HCT116 (cell line): Measurements from ENCODE around the gene SLC25A42. TPM values are rescaled to one million over a fixed set of nuclear protein-coding genes. Genes with fewer than 3 reads are reported as not detected.

ENCODE experiments used
- ATAC-seq: fragments of 200-7000 bp; cut with Tn5 transposase; 2 replicates; pipeline ENCODE4 v1.9.1; 2020; ENCODE audit warnings: mild to moderate bottlenecking, moderate library complexity
- BruUV-seq: library from RNA; stranded (reverse); fragments of 400-500 nt; replicated peaks from 2 replicates; lab custom pipeline; 2021; lab: Mats Ljungman, UMichigan
- CTCF ChIA-PET: fragments of 300-600 bp; sonication (Branson Sonifier 250); formaldehyde crosslinking; loops from one replicate; lab custom pipeline; 2021; ENCODE audit warnings: antibody characterized with exemption; lab: Charles Lee
- POLR2A ChIA-PET: fragments of 300-600, 350-600 bp; sonication (Branson Sonifier 250); formaldehyde crosslinking; loops from one replicate; lab custom pipeline; 2021; ENCODE audit warnings: antibody characterized with exemption; lab: Charles Lee
- RAD21 ChIA-PET, 2 experiments: fragments of 300-600 bp; sonication (Branson Sonifier 250); formaldehyde crosslinking; loops; one replicate each; lab custom pipeline; 2023; ENCODE audit warnings: low total read pairs in 2 of 2; ENCODE audit not compliant: uncharacterized antibody in 2 of 2, unreplicated experiment in 2 of 2, low non-redundant PET in 1 of 2; lab: Charles Lee
- DNase-seq: peaks from one replicate; pipeline ENCODE4 v3.0.0-alpha.2; 2010; ENCODE audit warnings: low read depth, low spot score
- H2AFZ ChIP-seq: fragments of 200-600 bp; shearing (Covaris generic), sonication (generic); 2 replicates; pipeline ENCODE4 v1.6.1; 2017; ENCODE audit warnings: low read depth, mixed run types, mixed read lengths, antibody characterized with exemption, low read length; ENCODE audit not compliant: poor library complexity, severe bottlenecking
- H3K27ac ChIP-seq: 2 replicates; pipeline ENCODE4 v1.5.1; 2012; ENCODE audit warnings: low read depth, low read length
- H3K27me3 ChIP-seq: fragments of 200-600 bp; sonication (generic); 2 replicates; pipeline ENCODE4 v1.6.1; 2016; ENCODE audit warnings: mixed run types, low read length, mixed read lengths; ENCODE audit not compliant: insufficient read depth
- H3K36me3 ChIP-seq, 2 experiments: fragments of 200-500 bp in 1 of 2; fragments of 200-600 bp in 1 of 2; sonication (Bioruptor generic) in 1 of 2; sonication (generic) in 1 of 2; 2 replicates each; pipeline versions ENCODE4 v1.5.1 to v1.6.1; 2014 to 2016; ENCODE audit warnings: low read length in 2 of 2, inconsistent platforms in 1 of 2, mixed read lengths in 1 of 2, mixed run types in 1 of 2; ENCODE audit not compliant: insufficient read depth in 2 of 2, control insufficient read depth in 1 of 2
- H3K4me1 ChIP-seq, 2 experiments: fragments of 200-600 bp in 1 of 2; sonication (generic) in 1 of 2; 2 replicates each; pipeline versions ENCODE4 v1.5.1 to v1.6.1; 2012 to 2017; ENCODE audit warnings: low read length in 2 of 2, inconsistent platforms in 1 of 2, mild to moderate bottlenecking in 1 of 2, mixed read lengths in 1 of 2, mixed run types in 1 of 2, moderate library complexity in 1 of 2; ENCODE audit not compliant: insufficient read depth in 2 of 2, control insufficient read depth in 1 of 2
- H3K4me2 ChIP-seq: fragments of 200-600 bp; sonication (generic); 2 replicates; pipeline ENCODE4 v1.6.1; 2017; ENCODE audit warnings: mixed run types, low read length, mixed read lengths
- H3K4me3 ChIP-seq, 2 experiments: fragments of 200-600 bp in 1 of 2; sonication (generic) in 1 of 2; replicated peaks in 1 of 2; 2 replicates each; pipeline ENCODE4 v1.5.1; 2011 to 2016; ENCODE audit warnings: low read length in 2 of 2, control low read depth in 1 of 2, low read depth in 1 of 2, mild to moderate bottlenecking in 1 of 2, mixed read lengths in 1 of 2, mixed run types in 1 of 2
- H3K79me2 ChIP-seq: fragments of 200-600 bp; sonication (generic); 2 replicates; pipeline ENCODE4 v1.6.1; 2017; ENCODE audit warnings: mild to moderate bottlenecking, mixed run types, low read length, moderate library complexity, mixed read lengths; ENCODE audit not compliant: insufficient read depth
- H3K9ac ChIP-seq: fragments of 200-600 bp; sonication (generic); 2 replicates; pipeline ENCODE4 v1.6.1; 2016; ENCODE audit warnings: low read length, mixed read lengths
- H3K9me2 ChIP-seq: fragments of 200-600 bp; sonication (generic), shearing (Covaris generic); 2 replicates; pipeline ENCODE4 v1.6.1; 2017; ENCODE audit warnings: mixed run types, mild to moderate bottlenecking, moderate library complexity; ENCODE audit not compliant: insufficient read depth
- H3K9me3 ChIP-seq, 2 experiments: fragments of 200-500 bp in 1 of 2; fragments of 200-600 bp in 1 of 2; sonication (Bioruptor generic) in 1 of 2; sonication (generic) in 1 of 2; 2 replicates each; pipeline ENCODE4 v1.6.1; 2014 to 2017; ENCODE audit warnings: low read length in 2 of 2, mixed read lengths in 2 of 2, inconsistent platforms in 1 of 2, low read depth in 1 of 2, mild to moderate bottlenecking in 1 of 2, mixed run types in 1 of 2, moderate library complexity in 1 of 2; ENCODE audit not compliant: control insufficient read depth in 1 of 2, insufficient read depth in 1 of 2
- H4K20me1 ChIP-seq: fragments of 200-600 bp; sonication (generic), shearing (Covaris generic); 2 replicates; pipeline ENCODE4 v1.6.1; 2017; ENCODE audit warnings: mixed run types, mild to moderate bottlenecking, moderate library complexity; ENCODE audit not compliant: insufficient read depth
- CBX3 ChIP-seq: IDR thresholded peaks from 2 replicates; pipeline ENCODE4 v1.6.1; 2012; ENCODE audit warnings: low read depth
- CTCF ChIP-seq, 3 experiments: fragments of 200-600 bp in 1 of 3; sonication (generic) in 1 of 3; IDR thresholded peaks in 2 of 3; conservative IDR thresholded peaks in 1 of 3; 2 replicates each; pipeline ENCODE4 v1.5.1; 2012 to 2017; ENCODE audit warnings: low read depth in 2 of 3, low read length in 2 of 3, antibody characterized with exemption in 1 of 3, borderline replicate concordance in 1 of 3, control low read depth in 1 of 3, mild to moderate bottlenecking in 1 of 3, mixed read lengths in 1 of 3, mixed run types in 1 of 3, moderate library complexity in 1 of 3; ENCODE audit not compliant: insufficient read depth in 1 of 3
- EGR1 ChIP-seq: IDR thresholded peaks from 2 replicates; pipeline ENCODE4 v1.6.1; 2012; ENCODE audit warnings: low read depth
- EZH2 ChIP-seq: fragments of 200-600 bp; sonication (generic); IDR thresholded peaks from 2 replicates; pipeline ENCODE4 v1.6.1; 2017; ENCODE audit warnings: antibody characterized with exemption, mixed run types
- FOSL1 ChIP-seq: IDR thresholded peaks from 2 replicates; pipeline ENCODE4 v1.6.1; 2012; ENCODE audit warnings: low read depth
- JUND ChIP-seq: IDR thresholded peaks from 2 replicates; pipeline ENCODE4 v1.6.1; 2012
- MAX ChIP-seq: IDR thresholded peaks from 2 replicates; pipeline ENCODE4 v1.6.1; 2012
- POLR2A ChIP-seq: IDR thresholded peaks from 2 replicates; pipeline ENCODE4 v1.7.0; 2011; ENCODE audit warnings: borderline replicate concordance; ENCODE audit not compliant: insufficient read depth, insufficient read length; ENCODE audit errors: extremely low read depth
- POLR2AphosphoS5 ChIP-seq: IDR thresholded peaks from 2 replicates; pipeline ENCODE4 v1.6.1; 2011; ENCODE audit warnings: mild to moderate bottlenecking, low read depth, low read length, moderate library complexity
- SIN3A ChIP-seq: IDR thresholded peaks from 2 replicates; pipeline ENCODE4 v1.6.1; 2012; ENCODE audit warnings: low read depth
- SP1 ChIP-seq: IDR thresholded peaks from 2 replicates; pipeline ENCODE4 v1.6.1; 2012; ENCODE audit warnings: low read depth
- SRF ChIP-seq: IDR thresholded peaks from 2 replicates; pipeline ENCODE4 v1.6.1; 2012; ENCODE audit warnings: low read depth
- YY1 ChIP-seq: IDR thresholded peaks from 2 replicates; pipeline ENCODE4 v1.6.1; 2011; ENCODE audit warnings: low read length, low read depth, moderate library complexity, mild to moderate bottlenecking; ENCODE audit not compliant: insufficient replicate concordance; ENCODE audit errors: extremely low read depth
- ZFX ChIP-seq: fragments of 450-650 bp; IDR thresholded peaks from 2 replicates; pipeline ENCODE4 v1.6.1; 2017
- ZNF274 ChIP-seq: fragments of 200-500 bp; sonication (Bioruptor generic); IDR thresholded peaks from 2 replicates; pipeline ENCODE4 v1.6.1; 2014; ENCODE audit warnings: mild to moderate bottlenecking, low read depth, low read length, inconsistent platforms
- intact Hi-C: fragments of 100-400 bp; cut with micrococcal nuclease; formaldehyde crosslinking; loops from 2 replicates; pipeline ENCODE4 v1.10.0; 2022
- total RNA-seq: library from RNA; stranded (reverse); gene quantifications from one replicate; pipeline ENCODE4 v1.2.1, GENCODE V29; 2021; ENCODE audit not compliant: unreplicated experiment

Gene SLC25A42
- total RNA-seq, 1 experiment from 2014 or later: 10.2 TPM

GRCh38 chr19:19083413-19084178, 19.8 kb downstream of the SLC25A42 start:
- ChIA-PET POLR2A (no interaction called here), CTCF (no interaction called here), RAD21 (no interaction called here)
- no peak overlapping the region for H3K4me3 ChIP-seq
- no peak overlapping the region for H3K9ac ChIP-seq
- no peaks in the 10 kb centered on the region for H3K27me3 ChIP-seq
- ATAC-seq: no peak
- H3K9me3 ChIP-seq: no peaks in the 10 kb centered on the region
- no TSS peak for BruUV-seq
- no peaks in the 10 kb centered on the region for H3K9me2 ChIP-seq
- DNase-seq: no peak
- H3K4me1 ChIP-seq: 0 out of 4 replicates have a peak, but pooled peaks cover 0 to 2% of the 10 kb centered on the region in 2 experiments
- TF ChIP-seq SIN3A: no peak
- no peak for TF ChIP-seq ZNF274
- no peak for TF ChIP-seq ZFX
- no peak for TF ChIP-seq YY1
- TF ChIP-seq EGR1: no peak
- TF ChIP-seq SP1: no peak
- H3K79me2 ChIP-seq: no peaks in the 10 kb centered on the region
- intact Hi-C loops: no loop called here
- H2AFZ ChIP-seq: no peak overlapping the region
- no peaks in the 10 kb centered on the region for H4K20me1 ChIP-seq
- H3K27ac ChIP-seq: no peak overlapping the region
- no peak overlapping the region for H3K4me2 ChIP-seq
- no peaks in the 10 kb centered on the region for H3K36me3 ChIP-seq

GRCh38 chr19:19087676-19088075, 23.9 kb downstream of the SLC25A42 start:
- H3K4me1 ChIP-seq: 0 out of 4 replicates have a peak, but pooled peaks cover 0 to 2% of the 10 kb centered on the region in 2 experiments
- ChIA-PET RAD21 (no interaction called here), CTCF (no interaction called here), POLR2A (no interaction called here)
- no peak overlapping the region for H2AFZ ChIP-seq
- no peaks in the 10 kb centered on the region for H3K79me2 ChIP-seq
- no peaks in the 10 kb centered on the region for H3K9me3 ChIP-seq
- ATAC-seq (no peak), DNase-seq (no peak)
- H3K9me2 ChIP-seq: no peaks in the 10 kb centered on the region
- no peak for TF ChIP-seq FOSL1
- no peak for TF ChIP-seq SP1
- TF ChIP-seq ZNF274: no peak
- TF ChIP-seq CBX3: no peak
- TF ChIP-seq MAX: no peak
- no peak for TF ChIP-seq JUND
- TF ChIP-seq POLR2AphosphoS5: no peak
- no peak for TF ChIP-seq ZFX
- no peak for TF ChIP-seq EZH2
- TF ChIP-seq POLR2A: no peak
- TF ChIP-seq CTCF (IDR thresholded peaks at IDR 0.05 in 2 of 3, conservative IDR thresholded peaks at IDR 0.05 in 1 of 3; ENCODE audit: borderline replicate concordance in 1 of 3, insufficient read depth in 1 of 3, low read depth in 2 of 3, low read length in 2 of 3): no peak
- no peak for TF ChIP-seq SRF
- TF ChIP-seq EGR1: no peak
- no peaks in the 10 kb centered on the region for H3K36me3 ChIP-seq
- no peak overlapping the region for H3K27ac ChIP-seq
- H3K4me2 ChIP-seq: no peak overlapping the region
- H4K20me1 ChIP-seq: no peaks in the 10 kb centered on the region
- BruUV-seq: no TSS peak
- H3K4me3 ChIP-seq: no peak overlapping the region
- H3K9ac ChIP-seq: no peak overlapping the region
- intact Hi-C loops: no loop called here
- no peaks in the 10 kb centered on the region for H3K27me3 ChIP-seq
